PC-9 (cell line): Measurements from ENCODE around the gene ANAPC4.
"Not testable (repeated sequence)": the region's sequence is repeated elsewhere in the genome, so short reads cannot be mapped to it uniquely, and the experiment has no call there.

ENCODE experiments used
- CTCF ChIP-seq: fragments of 200-600 bp; sonication (generic); conservative IDR thresholded peaks from 2 replicates; pipeline ENCODE4 v1.6.1; 2017; ENCODE audit warnings: mixed run types, antibody characterized with exemption, mild to moderate bottlenecking, moderate library complexity
- EZH2 ChIP-seq: fragments of 200-600 bp; sonication (generic); IDR thresholded peaks from 2 replicates; pipeline ENCODE4 v1.8.0; 2017; ENCODE audit warnings: antibody characterized with exemption, low read depth

- not testable (repeated sequence) for TF ChIP-seq CTCF, EZH2
These were observed 4.5 kb upstream of the ANAPC4 start for GRCh38 chr4:25372549-25372948.
